ENCODE results near the gene NRG3.

GRCh38 chr10:82922755-82923154 lies 1047.8 kb downstream of the NRG3 start:
- no peak for TF ChIP-seq ARNTL (CRISPR knock-in tag; IDR thresholded peaks at IDR 0.05; ENCODE audit: borderline replicate concordance, low read depth)
- no peak for TF ChIP-seq ESRRG (CRISPR knock-in tag; IDR thresholded peaks at IDR 0.05)
- no peak for TF ChIP-seq CSRNP3 (CRISPR knock-in tag; IDR thresholded peaks at IDR 0.05)
- TF ChIP-seq TCF4 (CRISPR knock-in tag; IDR thresholded peaks at IDR 0.05; ENCODE audit: borderline replicate concordance), result no peak
- no peak for TF ChIP-seq PPARA (CRISPR knock-in tag; IDR thresholded peaks at IDR 0.05; ENCODE audit: borderline replicate concordance)
- no peak for TF ChIP-seq GLIS3 (CRISPR knock-in tag; IDR thresholded peaks at IDR 0.05)
